ENCODE measurements around the gene SAA1. TPM values are rescaled to one million over a fixed set of nuclear protein-coding genes. Genes with fewer than 3 reads are reported as not detected.

SAA1 gene
- total RNA-seq, 1 donor from 2014 or later = not detected

GRCh38 chr11:18271206-18271605, 5.1 kb downstream of the SAA1 start:
- Mint-ChIP-seq H3K36me3 (peaks cover 4% of the 10 kb centered on the region), H3K27ac (no peak overlapping the region), H3K4me3 (no peak overlapping the region), H3K9me3 (no peaks in the 10 kb centered on the region), H3K4me1 (no peaks in the 10 kb centered on the region), H3K27me3 (ENCODE audit: insufficient read depth, low read depth) (peaks cover 6% of the 10 kb centered on the region)
- no peaks in the 10 kb centered on the region for H3F3A ChIP-seq (ENCODE audit: low read depth)
- no peak overlapping the region for H3K9ac ChIP-seq
- H3K27ac ChIP-seq = no peak overlapping the region
- DNase-seq (ENCODE audit: low spot score) = no peak
- H4K20me1 ChIP-seq (ENCODE audit: low read depth) = no peaks in the 10 kb centered on the region
- H3K4me1 ChIP-seq = no peaks in the 10 kb centered on the region
- H3K36me3 ChIP-seq = no peaks in the 10 kb centered on the region
- H3K4me2 ChIP-seq = no peak overlapping the region
- H3K9me3 ChIP-seq (ENCODE audit: low read depth) = no peaks in the 10 kb centered on the region
- no peaks in the 10 kb centered on the region for H3K27me3 ChIP-seq
- TF ChIP-seq CTCF (IDR thresholded peaks at IDR 0.05) (no peak), EZH2 (IDR thresholded peaks at IDR 0.05) (no peak), EZH2phosphoT487 (IDR thresholded peaks at IDR 0.05) (no peak)
- H3K79me2 ChIP-seq (ENCODE audit: low read depth) = no peaks in the 10 kb centered on the region
- H3K4me3 ChIP-seq = no peak overlapping the region
- no peak overlapping the region for H2AFZ ChIP-seq (replicated peaks)

GRCh38 chr11:18277565-18278271, 11.7 kb downstream of the SAA1 start:
- Histone ChIP-seq H3K4me3 (no peak overlapping the region), H2AFZ (replicated peaks) (no peak overlapping the region), H3F3A (ENCODE audit: low read depth) (no peaks in the 10 kb centered on the region), H3K9ac (no peak overlapping the region), H3K4me1 (no peaks in the 10 kb centered on the region), H3K27ac (no peak overlapping the region), H3K27me3 (no peaks in the 10 kb centered on the region), H3K79me2 (ENCODE audit: low read depth) (no peaks in the 10 kb centered on the region), H4K20me1 (ENCODE audit: low read depth) (no peaks in the 10 kb centered on the region), H3K9me3 (ENCODE audit: low read depth) (no peaks in the 10 kb centered on the region), H3K36me3 (no peaks in the 10 kb centered on the region), H3K4me2 (no peak overlapping the region)
- DNase-seq (ENCODE audit: low spot score) = no peak
- TF ChIP-seq EZH2 (IDR thresholded peaks at IDR 0.05) (no peak), EZH2phosphoT487 (IDR thresholded peaks at IDR 0.05) (no peak), CTCF (IDR thresholded peaks at IDR 0.05) (no peak)
- Mint-ChIP-seq H3K9me3 (no peaks in the 10 kb centered on the region), H3K27me3 (ENCODE audit: insufficient read depth, low read depth) (no peaks in the 10 kb centered on the region), H3K4me3 (no peak overlapping the region), H3K36me3 (peaks cover 15% of the 10 kb centered on the region), H3K4me1 (no peaks in the 10 kb centered on the region), H3K27ac (no peak overlapping the region)

GRCh38 chr11:18280438-18281045, 14.5 kb downstream of the SAA1 start:
- Histone ChIP-seq H3F3A (ENCODE audit: low read depth) (no peaks in the 10 kb centered on the region), H3K9me3 (ENCODE audit: low read depth) (no peaks in the 10 kb centered on the region), H2AFZ (replicated peaks) (no peak overlapping the region), H3K4me1 (no peaks in the 10 kb centered on the region), H3K36me3 (no peaks in the 10 kb centered on the region), H3K4me2 (no peak overlapping the region), H4K20me1 (ENCODE audit: low read depth) (no peaks in the 10 kb centered on the region), H3K27ac (no peak overlapping the region), H3K79me2 (ENCODE audit: low read depth) (no peaks in the 10 kb centered on the region), H3K27me3 (no peaks in the 10 kb centered on the region), H3K4me3 (no peak overlapping the region), H3K9ac (peak overlapping the region; percentile 25)
- Mint-ChIP-seq H3K36me3 (peaks cover 18% of the 10 kb centered on the region), H3K9me3 (no peaks in the 10 kb centered on the region), H3K27me3 (ENCODE audit: insufficient read depth, low read depth) (no peaks in the 10 kb centered on the region), H3K27ac (no peak overlapping the region), H3K4me3 (no peak overlapping the region), H3K4me1 (no peaks in the 10 kb centered on the region)
- no peak for TF ChIP-seq EZH2phosphoT487 (IDR thresholded peaks at IDR 0.05)
- no peak for TF ChIP-seq CTCF (IDR thresholded peaks at IDR 0.05)
- no peak for TF ChIP-seq EZH2 (IDR thresholded peaks at IDR 0.05)
- no peak for DNase-seq (ENCODE audit: low spot score)
